Endothelial cell of umbilical vein (primary cell): ENCODE results near the gene VWA8. TPM values are rescaled to one million over a fixed set of nuclear protein-coding genes. Genes with fewer than 3 reads are reported as not detected.

Source experiments
- BruUV-seq: library from RNA; stranded (reverse); fragments of 400-500 nt; replicated peaks from 2 replicates; lab custom pipeline; 2021; lab: Mats Ljungman, UMichigan
- CTCF ChIA-PET: fragments of 300-600, 350-600 bp; sonication (Branson Sonifier 250); formaldehyde crosslinking; loops from one replicate; lab custom pipeline; 2021; ENCODE audit warnings: antibody characterized with exemption, inconsistent platforms; lab: Charles Lee
- POLR2A ChIA-PET: fragments of 300-600, 350-600 bp; sonication (Branson Sonifier 250); formaldehyde crosslinking; loops from one replicate; lab custom pipeline; 2021; ENCODE audit warnings: antibody characterized with exemption, inconsistent platforms; lab: Charles Lee
- DNase-seq: peaks from one replicate; pipeline ENCODE4 v3.0.0-alpha.2; 2011; ENCODE audit warnings: low read depth, low spot score
- FAIRE-seq: peaks from 2 replicates; lab custom pipeline; 2011; peaks lifted over from hg19 to GRCh38; lab: Jason Lieb, UNC
- H2AFZ ChIP-seq: 2 replicates; pipeline ENCODE4 v1.6.0; 2012; ENCODE audit warnings: low read depth, low read length, control low read depth, inconsistent platforms
- H3K27ac ChIP-seq: 2 replicates; pipeline ENCODE4 v1.5.1; 2011; ENCODE audit warnings: low read depth, mild to moderate bottlenecking, control low read depth, low read length, moderate library complexity; ENCODE audit not compliant: insufficient read depth
- H3K27me3 ChIP-seq, 2 experiments: 2 replicates each; pipeline versions ENCODE4 v1.6.0 to v1.6.1; 2011; ENCODE audit warnings: low read length in 2 of 2, mixed read lengths in 1 of 2; ENCODE audit not compliant: control insufficient read depth in 2 of 2, insufficient read depth in 2 of 2
- H3K36me3 ChIP-seq, 2 experiments: 2 replicates in 1 of 2; 3 replicates in 1 of 2; pipeline ENCODE4 v1.5.1; 2011; ENCODE audit warnings: low read length in 2 of 2, mild to moderate bottlenecking in 1 of 2, moderate library complexity in 1 of 2; ENCODE audit not compliant: control insufficient read depth in 2 of 2, insufficient read depth in 2 of 2; ENCODE audit errors: extremely low read depth in 1 of 2
- H3K4me1 ChIP-seq: 3 replicates; pipeline ENCODE4 v1.5.1; 2011; ENCODE audit warnings: mild to moderate bottlenecking, low read length; ENCODE audit not compliant: control insufficient read depth, insufficient read depth; ENCODE audit errors: extremely low read depth
- H3K4me2 ChIP-seq: 2 replicates; pipeline ENCODE4 v1.6.1; 2011; ENCODE audit warnings: low read length, control low read depth, mixed read lengths; ENCODE audit not compliant: insufficient read depth
- H3K4me3 ChIP-seq, 3 experiments: fragments of 200-600 bp in 1 of 3; sonication (generic), shearing (Covaris generic) in 1 of 3; replicated peaks in 1 of 3; 2 replicates each; pipeline ENCODE4 v1.5.1; 2011 to 2016; ENCODE audit warnings: control low read depth in 3 of 3, low read length in 3 of 3, mild to moderate bottlenecking in 2 of 3, inconsistent platforms in 1 of 3, low read depth in 1 of 3, moderate library complexity in 1 of 3; ENCODE audit not compliant: insufficient read depth in 1 of 3
- H3K79me2 ChIP-seq: 2 replicates; pipeline ENCODE4 v1.6.0; 2012; ENCODE audit warnings: low read length, inconsistent platforms; ENCODE audit not compliant: control insufficient read depth, insufficient read depth
- H3K9ac ChIP-seq: replicated peaks from 2 replicates; pipeline ENCODE3; 2011; ENCODE audit warnings: low read length, control low read depth; ENCODE audit not compliant: insufficient read depth; ENCODE audit errors: extremely low read depth
- H3K9me1 ChIP-seq: replicated peaks from 3 replicates; pipeline ENCODE4 v1.6.0; 2011; ENCODE audit warnings: mild to moderate bottlenecking, low read length; ENCODE audit not compliant: control insufficient read depth, insufficient read depth; ENCODE audit errors: extremely low read depth
- H3K9me3 ChIP-seq: replicated peaks from 2 replicates; pipeline ENCODE4 v1.5.1; 2012; ENCODE audit warnings: low read length, inconsistent platforms; ENCODE audit not compliant: control insufficient read depth, insufficient read depth
- H4K20me1 ChIP-seq: replicated peaks from 2 replicates; pipeline ENCODE3; 2011; ENCODE audit warnings: mild to moderate bottlenecking, low read length; ENCODE audit not compliant: control insufficient read depth, insufficient read depth; ENCODE audit errors: extremely low read depth
- CTCF ChIP-seq, 2 donors: IDR thresholded peaks; 1 replicate in 1 of 2; 2 replicates in 1 of 2; pipeline ENCODE4 v1.5.1; 2011; ENCODE audit warnings: low read length in 2 of 2, mild to moderate bottlenecking in 2 of 2, moderate library complexity in 2 of 2, control low read depth in 1 of 2, inconsistent platforms in 1 of 2, low read depth in 1 of 2; ENCODE audit not compliant: insufficient read depth in 1 of 2; ENCODE audit errors: extremely low read depth in 1 of 2
- EZH2 ChIP-seq: IDR thresholded peaks from 2 replicates; pipeline ENCODE4 v1.6.1; 2012; ENCODE audit warnings: borderline replicate concordance, low read depth, mild to moderate bottlenecking, moderate library complexity, low read length, inconsistent platforms; ENCODE audit not compliant: severe bottlenecking
- FOS ChIP-seq: IDR thresholded peaks from 2 replicates; pipeline ENCODE4 v1.6.1; 2011; ENCODE audit warnings: mild to moderate bottlenecking, low read length, moderate library complexity, borderline replicate concordance; ENCODE audit not compliant: insufficient read depth
- GATA2 ChIP-seq: IDR thresholded peaks from 2 replicates; pipeline ENCODE4 v1.7.0; 2011; ENCODE audit warnings: low read depth, mild to moderate bottlenecking, moderate library complexity, mixed read lengths, low read length; ENCODE audit not compliant: insufficient read length, insufficient read depth
- JUN ChIP-seq: IDR thresholded peaks from 2 replicates; pipeline ENCODE4 v1.6.1; 2011; ENCODE audit warnings: borderline replicate concordance, low read depth; ENCODE audit not compliant: insufficient read length, insufficient read depth
- MAX ChIP-seq: IDR thresholded peaks from 2 replicates; pipeline ENCODE4 v1.6.1; 2011; ENCODE audit not compliant: insufficient read depth, insufficient read length
- MYC ChIP-seq: IDR thresholded peaks from one replicate; pipeline ENCODE4 v1.6.1; 2011; ENCODE audit warnings: mild to moderate bottlenecking, low read depth, low read length
- POLR2A ChIP-seq: IDR thresholded peaks from 2 replicates; pipeline ENCODE4 v1.6.1; 2012; ENCODE audit warnings: low read depth, mild to moderate bottlenecking, control low read depth, low read length
- POLR2AphosphoS5 ChIP-seq: IDR thresholded peaks from 2 replicates; pipeline ENCODE4 v1.6.1; 2012; ENCODE audit warnings: low read depth, mild to moderate bottlenecking, control low read depth, low read length, moderate library complexity; ENCODE audit not compliant: insufficient read depth
- dilution Hi-C: fragments of 300-500 bp; cut with MboI; formaldehyde crosslinking; loops from one replicate; pipeline ENCODE4 v1.15.0; 2019; ENCODE audit warnings: low sequenced_read_pairs; ENCODE audit not compliant: extremely low pct_ligation_motif_present
- intact Hi-C: fragments of 100-400 bp; cut with micrococcal nuclease; formaldehyde crosslinking; loops from one replicate; pipeline ENCODE4 v1.10.0; 2022
- polyA plus RNA-seq, 4 experiments: library from polyadenylated mRNA; depleted of rRNA in 3 of 4; stranded (reverse) in 3 of 4; unstranded in 1 of 4; fragments of >200 nt; gene quantifications; 2 replicates each; pipeline versions ENCODE4 v1.2.1 to v1.2.3, GENCODE V29; 2011 to 2012; ENCODE audit warnings: missing spikeins in 1 of 4
- total RNA-seq: library from RNA; stranded (reverse); gene quantifications from 2 replicates; pipeline ENCODE4 v1.2.3, GENCODE V29; 2021

VWA8 gene
- total and polyA plus RNA-seq, 2 donors (not counting 3 experiments of a cell fraction or from before 2014, with no cell fraction given), result 2.9 to 11.3 TPM

GRCh38 chr13:41833831-41834230 is 127.1 kb downstream of the VWA8 start:
- DNase-seq (peak; percentile 58), FAIRE-seq (no peak)
- dilution Hi-C loops (no loop called here), intact Hi-C loops (loop anchor here (2.0 kb wide), 1 partner anchor 139 kb away; no protein-coding TSS in a partner anchor)
- no peaks in the 10 kb centered on the region for H3K27me3 ChIP-seq
- H3K9me1 ChIP-seq, result no peaks in the 10 kb centered on the region
- H3K9ac ChIP-seq, result no peak overlapping the region
- no peaks in the 10 kb centered on the region for H3K36me3 ChIP-seq
- no peaks in the 10 kb centered on the region for H3K79me2 ChIP-seq
- H3K4me3 ChIP-seq, result no peak overlapping the region
- ChIA-PET CTCF (interaction anchor here (0.7 to 1.4 kb wide), 2 partner anchors 12 to 17 kb away, joined by 3 to 4 read pairs; no protein-coding TSS in a partner anchor), POLR2A (no interaction called here)
- peak overlapping the region; percentile 28 for H3K27ac ChIP-seq
- no TSS peak for BruUV-seq
- TF ChIP-seq JUN (peak; percentile 77), EZH2 (no peak), MYC (no peak), CTCF (IDR thresholded peaks at IDR 0.05; ENCODE audit: extremely low read depth in 1 of 2, insufficient read depth in 1 of 2, low read depth in 1 of 2, low read length in 2 of 2) (no peak), POLR2AphosphoS5 (no peak), GATA2 (peak; percentile 79), POLR2A (no peak), MAX (no peak), FOS (peak; percentile 81)
- H3K4me1 ChIP-seq, result peaks cover 23% of the 10 kb centered on the region
- H3K4me2 ChIP-seq, result peak overlapping the region; percentile 70
- H4K20me1 ChIP-seq, result no peaks in the 10 kb centered on the region
- H2AFZ ChIP-seq, result no peak overlapping the region
- no peaks in the 10 kb centered on the region for H3K9me3 ChIP-seq
